Hepatocyte (in vitro differentiated cells): ENCODE results near the gene FAM193A.

Experiments
- CTCF ChIP-seq: fragments of 200-600 bp; sonication (generic); IDR thresholded peaks from 2 replicates; pipeline ENCODE4 v1.5.1; 2016; ENCODE audit warnings: antibody characterized with exemption, mild to moderate bottlenecking; ENCODE audit not compliant: poor library complexity
- EZH2 ChIP-seq: fragments of 200-600 bp; sonication (generic); IDR thresholded peaks from 2 replicates; pipeline ENCODE4 v1.6.1; 2016; ENCODE audit warnings: antibody characterized with exemption, mild to moderate bottlenecking, borderline replicate concordance
- EZH2phosphoT487 ChIP-seq: fragments of 200-600 bp; sonication (generic); IDR thresholded peaks from one replicate; pipeline ENCODE4 v1.6.1; 2018; ENCODE audit warnings: antibody characterized with exemption, mild to moderate bottlenecking, low read depth, moderate library complexity; ENCODE audit not compliant: unreplicated experiment, severe bottlenecking

- TF ChIP-seq CTCF (no peak), EZH2 (no peak), EZH2phosphoT487 (no peak)
Observed at GRCh38 chr4:2536193-2537010, at the start of gene FAM193A.
